HCT116 (cell line): ENCODE data around the gene MCOLN1. TPM values are rescaled to one million over a fixed set of nuclear protein-coding genes. Genes with fewer than 3 reads are reported as not detected.

Experiments used
- ATAC-seq: fragments of 200-7000 bp; cut with Tn5 transposase; 2 replicates; pipeline ENCODE4 v1.9.1; 2020; ENCODE audit warnings: mild to moderate bottlenecking, moderate library complexity
- BruUV-seq: library from RNA; stranded (reverse); fragments of 400-500 nt; replicated peaks from 2 replicates; lab custom pipeline; 2021; lab: Mats Ljungman, UMichigan
- CTCF ChIA-PET: fragments of 300-600 bp; sonication (Branson Sonifier 250); formaldehyde crosslinking; loops from one replicate; lab custom pipeline; 2021; ENCODE audit warnings: antibody characterized with exemption; lab: Charles Lee
- POLR2A ChIA-PET: fragments of 300-600, 350-600 bp; sonication (Branson Sonifier 250); formaldehyde crosslinking; loops from one replicate; lab custom pipeline; 2021; ENCODE audit warnings: antibody characterized with exemption; lab: Charles Lee
- RAD21 ChIA-PET, 2 experiments: fragments of 300-600 bp; sonication (Branson Sonifier 250); formaldehyde crosslinking; loops; one replicate each; lab custom pipeline; 2023; ENCODE audit warnings: low total read pairs in 2 of 2; ENCODE audit not compliant: uncharacterized antibody in 2 of 2, unreplicated experiment in 2 of 2, low non-redundant PET in 1 of 2; lab: Charles Lee
- DNase-seq: peaks from one replicate; pipeline ENCODE4 v3.0.0-alpha.2; 2010; ENCODE audit warnings: low read depth, low spot score
- H2AFZ ChIP-seq: fragments of 200-600 bp; shearing (Covaris generic), sonication (generic); 2 replicates; pipeline ENCODE4 v1.6.1; 2017; ENCODE audit warnings: low read depth, mixed run types, mixed read lengths, antibody characterized with exemption, low read length; ENCODE audit not compliant: poor library complexity, severe bottlenecking
- H3K27ac ChIP-seq: 2 replicates; pipeline ENCODE4 v1.5.1; 2012; ENCODE audit warnings: low read depth, low read length
- H3K27me3 ChIP-seq: fragments of 200-600 bp; sonication (generic); 2 replicates; pipeline ENCODE4 v1.6.1; 2016; ENCODE audit warnings: mixed run types, low read length, mixed read lengths; ENCODE audit not compliant: insufficient read depth
- H3K36me3 ChIP-seq, 2 experiments: fragments of 200-500 bp in 1 of 2; fragments of 200-600 bp in 1 of 2; sonication (Bioruptor generic) in 1 of 2; sonication (generic) in 1 of 2; 2 replicates each; pipeline versions ENCODE4 v1.5.1 to v1.6.1; 2014 to 2016; ENCODE audit warnings: low read length in 2 of 2, inconsistent platforms in 1 of 2, mixed read lengths in 1 of 2, mixed run types in 1 of 2; ENCODE audit not compliant: insufficient read depth in 2 of 2, control insufficient read depth in 1 of 2
- H3K4me1 ChIP-seq, 2 experiments: fragments of 200-600 bp in 1 of 2; sonication (generic) in 1 of 2; 2 replicates each; pipeline versions ENCODE4 v1.5.1 to v1.6.1; 2012 to 2017; ENCODE audit warnings: low read length in 2 of 2, inconsistent platforms in 1 of 2, mild to moderate bottlenecking in 1 of 2, mixed read lengths in 1 of 2, mixed run types in 1 of 2, moderate library complexity in 1 of 2; ENCODE audit not compliant: insufficient read depth in 2 of 2, control insufficient read depth in 1 of 2
- H3K4me2 ChIP-seq: fragments of 200-600 bp; sonication (generic); 2 replicates; pipeline ENCODE4 v1.6.1; 2017; ENCODE audit warnings: mixed run types, low read length, mixed read lengths
- H3K4me3 ChIP-seq, 2 experiments: fragments of 200-600 bp in 1 of 2; sonication (generic) in 1 of 2; replicated peaks in 1 of 2; 2 replicates each; pipeline ENCODE4 v1.5.1; 2011 to 2016; ENCODE audit warnings: low read length in 2 of 2, control low read depth in 1 of 2, low read depth in 1 of 2, mild to moderate bottlenecking in 1 of 2, mixed read lengths in 1 of 2, mixed run types in 1 of 2
- H3K79me2 ChIP-seq: fragments of 200-600 bp; sonication (generic); 2 replicates; pipeline ENCODE4 v1.6.1; 2017; ENCODE audit warnings: mild to moderate bottlenecking, mixed run types, low read length, moderate library complexity, mixed read lengths; ENCODE audit not compliant: insufficient read depth
- H3K9ac ChIP-seq: fragments of 200-600 bp; sonication (generic); 2 replicates; pipeline ENCODE4 v1.6.1; 2016; ENCODE audit warnings: low read length, mixed read lengths
- H3K9me2 ChIP-seq: fragments of 200-600 bp; sonication (generic), shearing (Covaris generic); 2 replicates; pipeline ENCODE4 v1.6.1; 2017; ENCODE audit warnings: mixed run types, mild to moderate bottlenecking, moderate library complexity; ENCODE audit not compliant: insufficient read depth
- H3K9me3 ChIP-seq, 2 experiments: fragments of 200-500 bp in 1 of 2; fragments of 200-600 bp in 1 of 2; sonication (Bioruptor generic) in 1 of 2; sonication (generic) in 1 of 2; 2 replicates each; pipeline ENCODE4 v1.6.1; 2014 to 2017; ENCODE audit warnings: low read length in 2 of 2, mixed read lengths in 2 of 2, inconsistent platforms in 1 of 2, low read depth in 1 of 2, mild to moderate bottlenecking in 1 of 2, mixed run types in 1 of 2, moderate library complexity in 1 of 2; ENCODE audit not compliant: control insufficient read depth in 1 of 2, insufficient read depth in 1 of 2
- H4K20me1 ChIP-seq: fragments of 200-600 bp; sonication (generic), shearing (Covaris generic); 2 replicates; pipeline ENCODE4 v1.6.1; 2017; ENCODE audit warnings: mixed run types, mild to moderate bottlenecking, moderate library complexity; ENCODE audit not compliant: insufficient read depth
- CBX3 ChIP-seq: IDR thresholded peaks from 2 replicates; pipeline ENCODE4 v1.6.1; 2012; ENCODE audit warnings: low read depth
- EZH2 ChIP-seq: fragments of 200-600 bp; sonication (generic); IDR thresholded peaks from 2 replicates; pipeline ENCODE4 v1.6.1; 2017; ENCODE audit warnings: antibody characterized with exemption, mixed run types
- FOSL1 ChIP-seq: IDR thresholded peaks from 2 replicates; pipeline ENCODE4 v1.6.1; 2012; ENCODE audit warnings: low read depth
- POLR2A ChIP-seq: IDR thresholded peaks from 2 replicates; pipeline ENCODE4 v1.7.0; 2011; ENCODE audit warnings: borderline replicate concordance; ENCODE audit not compliant: insufficient read depth, insufficient read length; ENCODE audit errors: extremely low read depth
- RAD21 ChIP-seq: IDR thresholded peaks from 2 replicates; pipeline ENCODE4 v1.6.1; 2012; ENCODE audit warnings: low read depth, mild to moderate bottlenecking
- REST ChIP-seq: IDR thresholded peaks from 2 replicates; pipeline ENCODE4 v1.6.1; 2012; ENCODE audit warnings: low read depth
- SIN3A ChIP-seq: IDR thresholded peaks from 2 replicates; pipeline ENCODE4 v1.6.1; 2012; ENCODE audit warnings: low read depth
- TCF7L2 ChIP-seq: IDR thresholded peaks from 2 replicates; pipeline ENCODE4 v1.7.0; 2011; ENCODE audit warnings: borderline replicate concordance, inconsistent platforms; ENCODE audit not compliant: insufficient read depth, insufficient read length; ENCODE audit errors: extremely low read depth
- ZFX ChIP-seq: fragments of 450-650 bp; IDR thresholded peaks from 2 replicates; pipeline ENCODE4 v1.6.1; 2017
- intact Hi-C: fragments of 100-400 bp; cut with micrococcal nuclease; formaldehyde crosslinking; loops from 2 replicates; pipeline ENCODE4 v1.10.0; 2022
- total RNA-seq: library from RNA; stranded (reverse); gene quantifications from one replicate; pipeline ENCODE4 v1.2.1, GENCODE V29; 2021; ENCODE audit not compliant: unreplicated experiment

The MCOLN1 gene
- total RNA-seq, 1 experiment from 2014 or later: 19.1 TPM

GRCh38 chr19:7522072-7522922 lies at the start of gene MCOLN1 (continued):
- TF ChIP-seq REST (no peak), CBX3 (peak; percentile 89), ZFX (no peak), FOSL1 (peak; percentile 95), RAD21 (no peak; the same call in 1 of the 2 replicates)

- Histone ChIP-seq H3K27me3 (no peaks in the 10 kb centered on the region), H3K9me2 (no peaks in the 10 kb centered on the region), H3K79me2 (no peaks in the 10 kb centered on the region), H3K9ac (no peak overlapping the region), H3K27ac (no peak overlapping the region), H4K20me1 (no peaks in the 10 kb centered on the region), H3K36me3 (peaks cover 0 to 1% of the 10 kb centered on the region in 2 experiments; a peak in 1 of 4 replicates), H3K4me3 (no peak overlapping the region), H3K9me3 (no peaks in the 10 kb centered on the region), H3K4me1 (peaks cover 3 to 7% of the 10 kb centered on the region in 2 experiments; a peak in 2 of 4 replicates), H3K4me2 (no peak overlapping the region), H2AFZ (no peak overlapping the region)
- TF ChIP-seq ZFX (no peak), FOSL1 (no peak), RAD21 (no peak), EZH2 (no peak), TCF7L2 (no peak), POLR2A (no peak), SIN3A (no peak)
- ATAC-seq (no peak), DNase-seq (no peak)
- intact Hi-C loops: no loop called here
- ChIA-PET CTCF (no interaction called here), POLR2A (no interaction called here), RAD21 (no interaction called here)
- BruUV-seq: no TSS peak
These were observed 46.8 kb upstream of the MCOLN1 start for GRCh38 chr19:7475665-7476064.
